IMR-90 (cell line): Measurements from ENCODE around the gene CALN1. TPM values are rescaled to one million over a fixed set of nuclear protein-coding genes. Genes with fewer than 3 reads are reported as not detected.

ENCODE experiments used
- ATAC-seq: fragments of 200-7000 bp; cut with Tn5 transposase; 2 replicates; pipeline ENCODE4 v1.9.1; 2020; ENCODE audit warnings: low read depth, mild to moderate bottlenecking, moderate library complexity
- BruUV-seq: library from RNA; stranded (reverse); fragments of 400-500 nt; replicated peaks from 2 replicates; lab custom pipeline; 2021; lab: Mats Ljungman, UMichigan
- CTCF ChIA-PET: fragments of 300-600 bp; formaldehyde crosslinking; extraction: SDS; loops from one replicate; lab custom pipeline; 2021; ENCODE audit warnings: antibody characterized with exemption; lab: Yijun Ruan, JAX
- POLR2A ChIA-PET: fragments of 300-600 bp; sonication (Branson Sonifier 250); formaldehyde crosslinking; loops from one replicate; lab custom pipeline; 2022; ENCODE audit warnings: antibody characterized with exemption; ENCODE audit not compliant: unreplicated experiment; lab: Charles Lee
- DNase-seq: peaks from one replicate; pipeline ENCODE4 v3.0.0; 2013
- H2AFZ ChIP-seq: replicated peaks from 2 replicates; pipeline ENCODE3; 2013; ENCODE audit warnings: low read length, mild to moderate bottlenecking; ENCODE audit not compliant: poor library complexity
- H2AK5ac ChIP-seq: 2 replicates; pipeline ENCODE4 v1.6.1; 2013; ENCODE audit warnings: low read depth, low read length, inconsistent platforms
- H2AK9ac ChIP-seq: replicated peaks from 2 replicates; pipeline ENCODE3; 2013; ENCODE audit warnings: mild to moderate bottlenecking, low read depth, low read length, moderate library complexity; ENCODE audit not compliant: poor library complexity
- H2BK120ac ChIP-seq: 2 replicates; pipeline ENCODE4 v1.6.1; 2013; ENCODE audit warnings: low read depth, low read length, inconsistent platforms
- H2BK15ac ChIP-seq: 3 replicates; pipeline ENCODE4 v1.6.1; 2013; ENCODE audit warnings: low read depth, low read length, inconsistent platforms
- H2BK20ac ChIP-seq: 2 replicates; pipeline ENCODE4 v1.6.1; 2013; ENCODE audit warnings: low read depth, mild to moderate bottlenecking, inconsistent platforms, low read length, moderate library complexity
- H2BK5ac ChIP-seq: 2 replicates; pipeline ENCODE4 v1.6.1; 2013; ENCODE audit warnings: mild to moderate bottlenecking, low read depth, low read length, inconsistent platforms; ENCODE audit not compliant: poor library complexity, severe bottlenecking
- H3K14ac ChIP-seq: replicated peaks from 2 replicates; pipeline ENCODE4 v1.6.1; 2013; ENCODE audit warnings: low read depth, low read length, inconsistent platforms
- H3K18ac ChIP-seq: 2 replicates; pipeline ENCODE4 v1.6.1; 2013; ENCODE audit warnings: low read depth, low read length, control low read depth
- H3K23ac ChIP-seq: 2 replicates; pipeline ENCODE4 v1.6.1; 2013; ENCODE audit warnings: low read depth, low read length, inconsistent platforms
- H3K27ac ChIP-seq: 2 replicates; pipeline ENCODE4 v1.5.1; 2013; ENCODE audit warnings: mild to moderate bottlenecking, control low read depth, low read length; ENCODE audit not compliant: insufficient read depth
- H3K27me3 ChIP-seq: 2 replicates; pipeline ENCODE4 v1.6.1; 2013; ENCODE audit warnings: low read length; ENCODE audit not compliant: control insufficient read depth, insufficient read depth
- H3K36me3 ChIP-seq: 2 replicates; pipeline ENCODE4 v1.6.1; 2013; ENCODE audit warnings: low read length, mixed read lengths; ENCODE audit not compliant: control insufficient read depth, insufficient read depth
- H3K4ac ChIP-seq: 2 replicates; pipeline ENCODE4 v1.6.1; 2013; ENCODE audit warnings: low read depth, low read length, inconsistent platforms
- H3K4me1 ChIP-seq: 2 replicates; pipeline ENCODE4 v1.6.1; 2013; ENCODE audit warnings: low read length, mixed read lengths; ENCODE audit not compliant: control insufficient read depth, insufficient read depth
- H3K4me2 ChIP-seq: 2 replicates; pipeline ENCODE4 v1.6.1; 2013; ENCODE audit warnings: low read depth, mild to moderate bottlenecking, control low read depth, low read length, moderate library complexity
- H3K4me3 ChIP-seq: 2 replicates; pipeline ENCODE4 v1.5.1; 2013; ENCODE audit warnings: low read depth, mild to moderate bottlenecking, control low read depth, low read length, moderate library complexity; ENCODE audit not compliant: insufficient read depth
- H3K56ac ChIP-seq: 2 replicates; pipeline ENCODE4 v1.6.1; 2013; ENCODE audit warnings: low read length, inconsistent platforms; ENCODE audit not compliant: insufficient read depth; ENCODE audit errors: extremely low read depth
- H3K79me1 ChIP-seq, 2 experiments: 2 replicates each; pipeline ENCODE4 v1.6.1; 2013; ENCODE audit warnings: low read length in 2 of 2, inconsistent platforms in 1 of 2, low read depth in 1 of 2
- H3K9ac ChIP-seq: 2 replicates; pipeline ENCODE4 v1.6.1; 2013; ENCODE audit warnings: low read depth, low read length, control low read depth
- H3K9me1 ChIP-seq: 2 replicates; pipeline ENCODE4 v1.6.1; 2013; ENCODE audit warnings: low read length, inconsistent platforms; ENCODE audit not compliant: insufficient read depth
- H3K9me3 ChIP-seq: 2 replicates; pipeline ENCODE4 v1.6.1; 2013; ENCODE audit warnings: low read length; ENCODE audit not compliant: control insufficient read depth, insufficient read depth
- H4K20me1 ChIP-seq: 2 replicates; pipeline ENCODE4 v1.6.1; 2013; ENCODE audit warnings: low read length, inconsistent platforms; ENCODE audit not compliant: insufficient read depth
- H4K5ac ChIP-seq: 2 replicates; pipeline ENCODE4 v1.6.1; 2013; ENCODE audit warnings: mild to moderate bottlenecking, low read depth, low read length, control low read depth
- H4K8ac ChIP-seq, 2 experiments: 2 replicates each; pipeline ENCODE4 v1.6.1; 2013; ENCODE audit warnings: low read depth in 2 of 2, low read length in 2 of 2, control low read depth in 1 of 2, inconsistent platforms in 1 of 2
- H4K91ac ChIP-seq: 2 replicates; pipeline ENCODE4 v1.6.1; 2013; ENCODE audit warnings: low read depth, low read length, inconsistent platforms; ENCODE audit not compliant: insufficient read depth
- BHLHE40 ChIP-seq: fragments of 150-350 bp; IDR thresholded peaks from 2 replicates; pipeline ENCODE4 v1.6.1; 2016; ENCODE audit warnings: mild to moderate bottlenecking, low read depth, low read length
- CEBPB ChIP-seq: IDR thresholded peaks from 2 replicates; pipeline ENCODE4 v1.6.1; 2012; ENCODE audit warnings: low read depth, low read length, improper control_type of control experiment
- CHD1 ChIP-seq: IDR thresholded peaks from 2 replicates; pipeline ENCODE4 v1.6.1; 2012; ENCODE audit warnings: low read depth, low read length, improper control_type of control experiment
- CTCF ChIP-seq: conservative IDR thresholded peaks from 2 replicates; pipeline ENCODE4 v1.5.1; 2012; ENCODE audit warnings: mild to moderate bottlenecking, low read depth, low read length, improper control_type of control experiment
- ELK1 ChIP-seq: fragments of 150-350 bp; IDR thresholded peaks from 2 replicates; pipeline ENCODE4 v1.6.1; 2016; ENCODE audit warnings: low read depth, mild to moderate bottlenecking, low read length, moderate library complexity, borderline replicate concordance
- FOS ChIP-seq: fragments of 150-350 bp; IDR thresholded peaks from 2 replicates; pipeline ENCODE4 v1.6.1; 2016; ENCODE audit warnings: low read depth, low read length
- MAFK ChIP-seq: IDR thresholded peaks from 2 replicates; pipeline ENCODE4 v1.6.1; 2012; ENCODE audit warnings: low read depth, low read length, improper control_type of control experiment
- MAZ ChIP-seq: IDR thresholded peaks from 2 replicates; pipeline ENCODE4 v1.6.1; 2012; ENCODE audit warnings: low read depth, mild to moderate bottlenecking, low read length, improper control_type of control experiment, moderate library complexity, borderline replicate concordance
- MXI1 ChIP-seq: IDR thresholded peaks from 2 replicates; pipeline ENCODE4 v1.6.1; 2012; ENCODE audit warnings: low read depth, mild to moderate bottlenecking, low read length, moderate library complexity, borderline replicate concordance
- NFE2L2 ChIP-seq: fragments of 150-350 bp; IDR thresholded peaks from 2 replicates; pipeline ENCODE4 v1.6.1; 2016; ENCODE audit warnings: low read depth, mild to moderate bottlenecking, low read length
- POLR2A ChIP-seq: IDR thresholded peaks from 2 replicates; pipeline ENCODE4 v1.6.1; 2012; ENCODE audit warnings: mild to moderate bottlenecking, low read depth, low read length
- RAD21 ChIP-seq: IDR thresholded peaks from 2 replicates; pipeline ENCODE4 v1.6.1; 2012; ENCODE audit warnings: low read length, improper control_type of control experiment
- RCOR1 ChIP-seq: IDR thresholded peaks from 2 replicates; pipeline ENCODE4 v1.6.1; 2012; ENCODE audit warnings: mild to moderate bottlenecking, low read length, improper control_type of control experiment; ENCODE audit not compliant: insufficient replicate concordance
- RFX5 ChIP-seq: IDR thresholded peaks from 2 replicates; pipeline ENCODE4 v1.8.0; 2012; ENCODE audit warnings: low read depth, mild to moderate bottlenecking, low read length, moderate library complexity
- SMC3 ChIP-seq: fragments of 150-350 bp; IDR thresholded peaks from 2 replicates; pipeline ENCODE4 v1.6.1; 2016; ENCODE audit warnings: low read depth, mild to moderate bottlenecking, antibody characterized with exemption, low read length, moderate library complexity
- USF2 ChIP-seq: fragments of 150-350 bp; IDR thresholded peaks from 2 replicates; pipeline ENCODE4 v1.6.1; 2017; ENCODE audit warnings: mild to moderate bottlenecking, antibody characterized with exemption, low read length, low read depth
- WGBS, 2 experiments: methylation state at CpG; one replicate each; pipeline versions ENCODE4 v1.1.5 to v1.1.7; 2013; ENCODE audit warnings: missing lambda C conversion rate in 2 of 2; ENCODE audit not compliant: insufficient read length in 1 of 2; ENCODE audit errors: extremely low coverage in 2 of 2; 5-methylcytosine and 5-hydroxymethylcytosine counted together
- dilution Hi-C: fragments of 300-500 bp; cut with HindIII; formaldehyde crosslinking; loops from one replicate; pipeline ENCODE4 v1.14.3; 2018; ENCODE audit warnings: low sequenced_read_pairs; ENCODE audit not compliant: unreplicated experiment
- in situ Hi-C: fragments of 300-500 bp; cut with MboI; formaldehyde crosslinking; loops from 3 replicates; pipeline ENCODE4 v1.14.3; 2019; ENCODE audit warnings: low sequenced_read_pairs, inconsistent platforms, mixed read lengths
- intact Hi-C: fragments of 100-400 bp; cut with micrococcal nuclease; formaldehyde crosslinking; loops from 2 replicates; pipeline ENCODE4 v1.10.0; 2022
- polyA plus RNA-seq, 3 experiments: library from polyadenylated mRNA; depleted of rRNA; stranded (reverse); fragments of >200 nt; gene quantifications; 2 replicates each; pipeline ENCODE4 v1.2.3, GENCODE V29; 2012; ENCODE audit warnings: low replicate concordance in 1 of 3
- total RNA-seq: library from RNA; depleted of rRNA; stranded (reverse); fragments of >200 nt; gene quantifications from 2 replicates; pipeline ENCODE4 v1.2.3, GENCODE V29; 2012

The CALN1 gene
- total and polyA plus RNA-seq, 2 of the 4 experiments (the other 2 are of a cell fraction): not detected

GRCh38 chr7:71801976-71802375 is 610.2 kb downstream of the CALN1 start:
- H4K5ac ChIP-seq: no peak overlapping the region
- no peak for ATAC-seq
- no peaks in the 10 kb centered on the region for H3K27me3 ChIP-seq
- no peaks in the 10 kb centered on the region for H3K79me1 ChIP-seq
- H4K91ac ChIP-seq: no peak overlapping the region
- H3K4me1 ChIP-seq: no peaks in the 10 kb centered on the region
- no peak overlapping the region for H3K18ac ChIP-seq
- H3K4me3 ChIP-seq: no peak overlapping the region
- in situ Hi-C loops: no loop called here
- H2AK5ac ChIP-seq: no peak overlapping the region
- no peak overlapping the region for H4K8ac ChIP-seq
- H2BK15ac ChIP-seq: no peak overlapping the region
- no peak overlapping the region for H2BK5ac ChIP-seq
- dilution Hi-C loops: no loop called here
- WGBS, 2 experiments: no CpG with 5 or more reads among the region's 4 CpGs
- H3K23ac ChIP-seq: no peak overlapping the region
- H2BK120ac ChIP-seq: no peak overlapping the region
- CTCF ChIA-PET: no interaction called here
- no peak overlapping the region for H3K14ac ChIP-seq
- intact Hi-C loops: no loop called here
- no peak for DNase-seq
- peaks cover 19% of the 10 kb centered on the region for H3K9me3 ChIP-seq
- no peak overlapping the region for H3K56ac ChIP-seq
- H2AFZ ChIP-seq: no peak overlapping the region
- TF ChIP-seq BHLHE40: no peak
- TF ChIP-seq USF2: no peak
- no peak for TF ChIP-seq RAD21
- TF ChIP-seq MAZ: no peak
- TF ChIP-seq MXI1: no peak
- no peak for TF ChIP-seq RFX5
- TF ChIP-seq RCOR1: no peak
- no peak for TF ChIP-seq ELK1
- no peak for TF ChIP-seq SMC3
- TF ChIP-seq MAFK: no peak
- no peak for TF ChIP-seq NFE2L2
- TF ChIP-seq FOS: no peak
- TF ChIP-seq POLR2A: no peak
- no peak for TF ChIP-seq CTCF
- no peak for TF ChIP-seq CHD1
- TF ChIP-seq CEBPB: no peak
- POLR2A ChIA-PET: no interaction called here
- H3K27ac ChIP-seq: no peak overlapping the region
- H3K36me3 ChIP-seq: no peaks in the 10 kb centered on the region
- H3K9ac ChIP-seq: no peak overlapping the region
- no peak overlapping the region for H3K4me2 ChIP-seq
- no peaks in the 10 kb centered on the region for H3K9me1 ChIP-seq
- H2AK9ac ChIP-seq: no peak overlapping the region
- BruUV-seq: no TSS peak
- H3K4ac ChIP-seq: no peak overlapping the region
- no peaks in the 10 kb centered on the region for H4K20me1 ChIP-seq
- H2BK20ac ChIP-seq: no peak overlapping the region
